Activated CD4-positive, alpha-beta T cell treated with anti-CD3 and anti-CD28 coated beads for 36 hours (primary cell): ENCODE results near the gene PFN1. TPM values are rescaled to one million over a fixed set of nuclear protein-coding genes. Genes with fewer than 3 reads are reported as not detected.
A peak's percentile ranks its signal among the peaks of the same experiment; 100 is the strongest.

Experiments
- ATAC-seq: fragments of 200-7000 bp; cut with Tn5 transposase; one replicate; pipeline ENCODE4 v1.10.0; 2021; ENCODE audit warnings: mild to moderate bottlenecking, moderate library complexity
- CTCF ChIA-PET: fragments of 350-600 bp; sonication (Branson Sonifier 250); formaldehyde crosslinking; loops from one replicate; lab custom pipeline; 2021; ENCODE audit warnings: antibody characterized with exemption; lab: Charles Lee
- POLR2A ChIA-PET: fragments of 350-600 bp; sonication (Branson Sonifier 250); formaldehyde crosslinking; loops from one replicate; lab custom pipeline; 2021; ENCODE audit warnings: antibody characterized with exemption, inconsistent platforms; lab: Charles Lee
- DNase-seq: peaks from one replicate; pipeline ENCODE4 v3.0.0-alpha.2; 2020
- H3K27ac Mint-ChIP-seq: one replicate; pipeline ENCODE4 v1.8.0; 2021; ENCODE audit warnings: mixed read lengths
- H3K27me3 Mint-ChIP-seq: one replicate; pipeline ENCODE4 v1.8.0; 2021; ENCODE audit warnings: mixed read lengths
- H3K36me3 Mint-ChIP-seq: one replicate; pipeline ENCODE4 v1.8.0; 2021; ENCODE audit warnings: low read depth, mixed read lengths
- H3K4me1 Mint-ChIP-seq: one replicate; pipeline ENCODE4 v1.8.0; 2021; ENCODE audit warnings: mixed read lengths
- H3K4me3 Mint-ChIP-seq: one replicate; pipeline ENCODE4 v1.8.0; 2021; ENCODE audit warnings: mild to moderate bottlenecking, moderate library complexity, mixed read lengths
- H3K9me3 Mint-ChIP-seq: one replicate; pipeline ENCODE4 v1.8.0; 2021; ENCODE audit warnings: low read depth, mixed read lengths
- intact Hi-C, 2 experiments: fragments of 100-400 bp; cut with DNase I in 1 of 2; cut with micrococcal nuclease in 1 of 2; formaldehyde crosslinking; loops; one replicate each; pipeline versions ENCODE4 v1.14.2 to v1.15.1; 2022 to 2024; cut with DNase I, micrococcal nuclease
- total RNA-seq, 2 experiments: library from RNA; stranded (reverse); gene quantifications; one replicate each; pipeline ENCODE4 v1.2.3, GENCODE V29; 2021

PFN1 gene
- total RNA-seq, 2 experiments from 2014 or later: 1,809 to 1,911 TPM

DNA sequence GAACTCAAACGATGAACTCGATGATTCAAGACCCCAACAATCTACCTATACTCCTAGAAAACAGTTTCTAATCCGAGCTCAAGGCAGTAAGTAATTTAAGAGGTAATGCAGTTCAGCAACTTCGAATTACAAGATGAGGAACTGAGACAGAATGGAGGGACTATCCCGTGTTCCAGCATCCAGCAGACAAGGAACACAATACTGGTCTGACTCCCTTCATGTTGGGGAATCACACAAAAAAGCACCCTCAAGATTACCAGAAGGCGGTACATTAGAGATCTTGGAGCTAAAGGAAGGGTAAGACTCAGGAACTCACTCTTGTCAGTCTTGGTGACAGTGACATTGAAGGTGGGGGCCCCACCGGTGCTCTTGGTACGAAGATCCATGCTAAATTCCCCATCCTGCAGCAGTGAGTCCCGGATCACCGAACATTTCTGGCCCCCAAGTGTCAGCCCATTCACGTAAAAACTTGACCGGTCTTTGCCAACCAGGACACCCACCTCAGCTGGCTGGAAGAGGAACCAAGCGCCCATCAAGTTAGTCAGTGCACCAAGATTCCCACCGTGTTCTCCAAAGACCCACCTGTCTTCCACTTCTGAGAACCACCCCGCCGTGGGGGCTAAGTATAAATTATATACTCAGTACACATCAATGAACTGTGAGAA, 1.9 kb downstream of the PFN1 start:
- DNase-seq: no peak
- H3K4me1 Mint-ChIP-seq: peaks cover 55% of the 10 kb centered on the region
- intact Hi-C loops: loop anchor here (5.0 to 10.0 kb wide), 5 partner anchors 149 to 1696 kb away; partner anchors contain the start of genes ATP2A3 (in 1 of the 2), KIAA0753 (in 1 of the 2), PSMB6 (in 1 of the 2) and TXNDC17 (in 1 of the 2)
- no peaks in the 10 kb centered on the region for H3K27me3 Mint-ChIP-seq
- no peaks in the 10 kb centered on the region for H3K9me3 Mint-ChIP-seq
- CTCF ChIA-PET: interaction anchor here (1.2 to 1.3 kb wide), 2 partner anchors 12 to 23 kb away, joined by 6 read pairs; no protein-coding TSS in a partner anchor
- peak overlapping the region; percentile 86 for H3K27ac Mint-ChIP-seq
- peaks cover 63% of the 10 kb centered on the region for H3K36me3 Mint-ChIP-seq
- peak overlapping the region; percentile 99 for H3K4me3 Mint-ChIP-seq
- POLR2A ChIA-PET: interaction anchor here (9.2 kb wide), 1 partner anchor 21 kb away, joined by 80 read pairs; the partner anchor contains the start of gene SPAG7
- no peak for ATAC-seq

DNA sequence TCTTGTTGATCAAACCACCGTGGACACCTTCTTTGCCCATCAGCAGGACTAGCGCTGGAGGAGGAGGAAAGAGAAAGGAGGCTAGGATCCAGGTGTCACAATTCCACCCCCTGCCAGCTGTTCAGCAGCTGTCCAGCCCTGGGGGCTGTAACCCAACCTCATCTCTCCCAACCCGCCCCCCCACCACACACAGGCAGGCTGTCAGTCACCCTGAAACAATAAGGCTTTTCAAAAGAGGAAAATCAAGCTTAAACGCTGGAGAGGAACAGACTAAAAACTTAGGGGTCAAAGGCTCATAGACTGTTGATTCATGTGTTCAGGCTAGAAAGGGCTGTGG, 2.4 kb downstream of the PFN1 start:
- no peaks in the 10 kb centered on the region for H3K9me3 Mint-ChIP-seq
- H3K27me3 Mint-ChIP-seq: no peaks in the 10 kb centered on the region
- no peak for DNase-seq
- peaks cover 68% of the 10 kb centered on the region for H3K36me3 Mint-ChIP-seq
- peak overlapping the region; percentile 99 for H3K4me3 Mint-ChIP-seq
- H3K4me1 Mint-ChIP-seq: peaks cover 54% of the 10 kb centered on the region
- ChIA-PET CTCF (interaction anchor here (1.2 to 1.3 kb wide), 2 partner anchors 12 to 24 kb away, joined by 6 read pairs; no protein-coding TSS in a partner anchor), POLR2A (interaction anchor here (9.2 kb wide), 1 partner anchor 22 kb away, joined by 80 read pairs; the partner anchor contains the start of gene SPAG7)
- peak overlapping the region; percentile 86 for H3K27ac Mint-ChIP-seq
- intact Hi-C loops: loop anchor here (1.0 to 10.0 kb wide), 6 partner anchors 23 to 1696 kb away; partner anchors contain the start of genes ATP2A3 (in 1 of the 2), KIAA0753 (in 1 of the 2), PSMB6 (in 1 of the 2) and TXNDC17 (in 1 of the 2)
- ATAC-seq: no peak

DNA sequence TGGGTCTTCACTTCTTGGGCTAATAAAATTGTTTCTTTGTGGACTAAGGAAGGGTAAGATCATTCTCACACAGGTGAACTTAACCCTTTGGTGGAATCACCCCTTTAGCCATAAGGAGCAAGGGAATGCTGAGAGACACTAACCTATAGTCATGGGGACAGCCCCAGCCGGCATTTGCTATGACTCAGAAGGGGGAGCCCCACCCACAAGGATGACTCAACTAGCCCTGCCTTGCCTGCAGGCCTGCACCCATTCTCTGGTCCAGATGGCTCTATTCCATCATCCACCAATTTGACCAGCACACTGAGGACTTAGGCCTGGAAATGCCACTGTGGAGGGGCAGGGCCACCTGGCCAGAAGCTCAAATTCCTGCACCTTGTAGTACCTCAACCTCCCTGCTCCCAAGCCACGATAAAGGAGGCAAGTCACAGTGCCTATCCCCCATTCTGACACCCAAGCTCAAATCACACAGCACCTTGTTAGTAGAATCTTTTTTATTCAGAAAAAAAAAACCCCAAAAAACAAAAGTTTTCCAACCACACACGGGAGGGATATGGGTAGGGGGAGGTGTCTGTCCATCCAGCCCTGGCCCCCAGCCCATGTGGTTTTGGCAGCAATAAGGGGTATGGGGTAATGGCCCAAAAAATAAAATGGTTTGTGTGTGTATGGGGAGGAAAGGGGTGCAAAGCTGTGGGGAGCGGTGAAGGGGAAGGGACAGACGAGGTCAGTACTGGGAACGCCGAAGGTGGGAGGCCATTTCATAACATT, 3.0 kb downstream of the PFN1 start:
- intact Hi-C loops: loop anchor here (1.0 to 10.0 kb wide), 6 partner anchors 24 to 1697 kb away; partner anchors contain the start of genes ATP2A3 (in 1 of the 2), KIAA0753 (in 1 of the 2), PSMB6 (in 1 of the 2) and TXNDC17 (in 1 of the 2)
- ATAC-seq: peak; percentile 47
- Mint-ChIP-seq H3K27me3 (no peaks in the 10 kb centered on the region), H3K27ac (peak overlapping the region; percentile 86), H3K9me3 (no peaks in the 10 kb centered on the region), H3K4me3 (peak overlapping the region; percentile 99), H3K36me3 (peaks cover 73% of the 10 kb centered on the region), H3K4me1 (peaks cover 49% of the 10 kb centered on the region)
- ChIA-PET POLR2A (interaction anchor here (9.2 kb wide), 1 partner anchor 22 kb away, joined by 80 read pairs; the partner anchor contains the start of gene SPAG7), CTCF (interaction anchor here (1.2 to 1.3 kb wide), 2 partner anchors 13 to 24 kb away, joined by 6 read pairs; no protein-coding TSS in a partner anchor)
- DNase-seq: peak; percentile 93

DNA sequence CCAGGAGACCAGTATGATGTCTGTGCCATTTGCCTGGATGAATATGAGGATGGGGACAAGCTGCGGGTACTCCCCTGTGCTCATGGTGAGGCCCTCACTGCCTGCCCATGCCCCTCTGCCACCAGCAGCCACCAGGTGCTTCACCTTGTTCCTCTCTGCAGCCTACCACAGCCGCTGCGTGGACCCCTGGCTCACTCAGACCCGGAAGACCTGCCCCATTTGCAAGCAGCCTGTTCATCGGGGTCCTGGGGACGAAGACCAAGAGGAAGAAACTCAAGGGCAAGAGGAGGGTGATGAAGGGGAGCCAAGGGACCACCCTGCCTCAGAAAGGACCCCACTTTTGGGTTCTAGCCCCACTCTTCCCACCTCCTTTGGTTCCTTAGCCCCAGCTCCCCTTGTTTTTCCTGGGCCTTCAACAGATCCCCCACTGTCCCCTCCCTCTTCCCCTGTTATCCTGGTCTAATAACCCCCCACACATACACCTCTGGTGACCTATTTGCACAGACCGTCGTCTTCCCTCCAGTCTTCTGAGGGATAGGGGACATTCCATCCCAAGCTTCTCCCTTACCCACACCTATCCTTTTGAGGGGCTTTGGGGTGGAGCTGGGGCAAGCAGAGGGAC, 3.7 kb downstream of the PFN1 start:
- ChIA-PET POLR2A (interaction anchor here (0.6 to 9.2 kb wide), 2 partner anchors 23 to 234 kb away, joined by 3 to 80 read pairs; partner anchors contain the start of genes ARRB2 and SPAG7), CTCF (interaction anchor here (0.5 kb wide), 1 partner anchor 154 kb away, joined by 4 read pairs; no protein-coding TSS in a partner anchor)
- no peaks in the 10 kb centered on the region for H3K9me3 Mint-ChIP-seq
- peak overlapping the region; percentile 99 for H3K4me3 Mint-ChIP-seq
- no peaks in the 10 kb centered on the region for H3K27me3 Mint-ChIP-seq
- H3K27ac Mint-ChIP-seq: peak overlapping the region; percentile 86
- peaks cover 47% of the 10 kb centered on the region for H3K4me1 Mint-ChIP-seq
- peaks cover 77% of the 10 kb centered on the region for H3K36me3 Mint-ChIP-seq
- DNase-seq: peak; percentile 63
- intact Hi-C loops: loop anchor here (1.0 to 10.0 kb wide), 11 partner anchors 25 to 1698 kb away; partner anchors contain the start of genes ANKFY1 (in 1 of the 2), ATP2A3 (in 1 of the 2), GGT6 (in 1 of the 2) and HASPIN (in 1 of the 2)
- no peak for ATAC-seq

DNA sequence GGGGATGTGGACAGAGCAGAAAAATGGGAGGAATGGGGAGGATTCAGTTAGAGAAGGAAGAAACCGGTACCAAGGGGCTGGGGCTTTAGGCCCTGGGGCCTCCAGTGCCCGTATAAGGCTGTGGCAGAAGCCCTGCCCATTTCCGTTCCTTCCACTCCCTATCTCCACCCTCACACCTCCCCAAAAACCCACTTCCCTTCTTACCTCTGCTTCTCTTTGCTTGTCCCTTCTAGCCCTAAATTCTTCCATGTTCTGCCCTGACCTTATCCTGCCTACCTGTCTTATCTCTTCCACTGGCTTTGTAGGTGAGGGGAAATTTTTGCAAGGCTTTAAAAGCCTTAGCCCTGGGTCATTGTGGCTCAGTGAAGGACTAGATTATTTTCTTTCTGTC, 4.2 kb downstream of the PFN1 start:
- ATAC-seq (peak; percentile 23), DNase-seq (peak; percentile 76)
- peak overlapping the region; percentile 86 for H3K27ac Mint-ChIP-seq
- intact Hi-C loops: loop anchor here (5.0 to 10.0 kb wide), 7 partner anchors 37 to 1222 kb away; partner anchors contain the start of genes ANKFY1 (in 1 of the 2), ATP2A3 (in 1 of the 2), GGT6 (in 1 of the 2) and HASPIN (in 1 of the 2)
- H3K36me3 Mint-ChIP-seq: peaks cover 79% of the 10 kb centered on the region
- no peaks in the 10 kb centered on the region for H3K27me3 Mint-ChIP-seq
- CTCF ChIA-PET: interaction anchor here (0.5 to 0.7 kb wide), 2 partner anchors 154 to 588 kb away, joined by 3 to 4 read pairs; no protein-coding TSS in a partner anchor
- peak overlapping the region; percentile 99 for H3K4me3 Mint-ChIP-seq
- POLR2A ChIA-PET: interaction anchor here (0.6 to 9.2 kb wide), 2 partner anchors 24 to 234 kb away, joined by 3 to 80 read pairs; partner anchors contain the start of genes ARRB2 and SPAG7
- H3K4me1 Mint-ChIP-seq: peaks cover 47% of the 10 kb centered on the region
- no peaks in the 10 kb centered on the region for H3K9me3 Mint-ChIP-seq

DNA sequence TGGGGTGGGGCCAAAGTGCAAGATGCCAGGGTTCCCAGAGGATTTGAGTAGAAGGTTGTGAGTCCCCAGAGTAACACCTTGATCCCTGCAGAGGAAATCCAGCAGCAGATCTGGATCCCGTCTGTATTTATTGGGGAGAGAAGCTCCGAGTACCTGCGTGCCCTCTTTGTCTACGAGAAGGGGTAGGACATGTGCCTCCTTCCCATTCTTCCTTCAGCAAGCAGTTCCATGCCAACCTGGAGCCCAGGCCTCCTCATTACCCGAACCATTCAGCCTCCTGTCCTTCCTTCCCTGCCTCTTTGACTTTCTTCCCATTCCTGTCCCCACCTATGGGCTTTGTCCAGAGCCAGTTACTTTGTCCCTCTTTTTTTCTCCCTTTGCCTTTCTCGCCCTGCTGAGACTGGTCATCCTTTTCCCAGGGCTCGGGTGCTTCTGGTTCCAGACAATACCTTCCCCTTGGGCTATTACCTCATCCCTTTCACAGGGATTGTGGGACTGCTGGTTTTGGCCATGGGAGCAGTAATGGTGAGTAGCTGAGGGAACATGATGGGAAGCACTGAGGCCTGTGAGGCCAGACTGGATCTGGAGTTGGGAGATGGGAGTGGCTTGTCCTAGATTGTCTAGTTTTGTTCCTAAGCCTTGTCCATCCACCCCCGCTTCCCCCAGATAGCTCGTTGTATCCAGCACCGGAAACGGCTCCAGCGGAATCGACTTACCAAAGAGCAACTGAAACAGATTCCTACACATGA, 5.4 kb downstream of the PFN1 start:
- no peaks in the 10 kb centered on the region for H3K9me3 Mint-ChIP-seq
- peaks cover 58% of the 10 kb centered on the region for H3K4me1 Mint-ChIP-seq
- no peaks in the 10 kb centered on the region for H3K27me3 Mint-ChIP-seq
- POLR2A ChIA-PET: interaction anchor here (9.2 kb wide), 1 partner anchor 25 kb away, joined by 80 read pairs; the partner anchor contains the start of gene SPAG7
- intact Hi-C loops: loop anchor here (5.0 to 10.0 kb wide), 7 partner anchors 36 to 1221 kb away; partner anchors contain the start of genes ANKFY1 (in 1 of the 2), ATP2A3 (in 1 of the 2), GGT6 (in 1 of the 2) and HASPIN (in 1 of the 2)
- ATAC-seq: no peak
- peak overlapping the region; percentile 99 for H3K4me3 Mint-ChIP-seq
- peaks cover 87% of the 10 kb centered on the region for H3K36me3 Mint-ChIP-seq
- peak overlapping the region; percentile 97 for H3K27ac Mint-ChIP-seq
- DNase-seq: no peak
- CTCF ChIA-PET: interaction anchor here (0.8 kb wide), 1 partner anchor 34 kb away, joined by 3 read pairs; no protein-coding TSS in a partner anchor

DNA sequence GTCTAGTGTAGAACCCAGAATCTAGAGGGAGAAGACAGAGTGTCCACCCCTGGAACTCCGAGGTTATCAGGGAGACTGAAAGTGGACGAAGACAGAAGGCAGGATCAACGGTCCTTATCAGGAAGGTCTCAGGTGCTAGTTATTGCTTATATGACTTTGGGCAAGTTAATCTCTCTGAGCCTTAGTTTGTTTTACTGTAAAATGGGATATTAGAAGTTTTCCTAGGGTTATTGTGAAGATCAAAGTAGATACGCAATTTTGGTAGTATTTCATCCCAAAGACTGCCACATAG, 7.1 kb downstream of the PFN1 start:
- intact Hi-C loops: loop anchor here (2.0 to 10.0 kb wide), 11 partner anchors 26 to 1219 kb away; partner anchors contain the start of genes ANKFY1 (in 1 of the 2), ATP2A3 (in 1 of the 2), CYB5D2 (in 1 of the 2) and GGT6 (in 1 of the 2)
- H3K4me3 Mint-ChIP-seq: peak overlapping the region; percentile 99
- DNase-seq: no peak
- ChIA-PET POLR2A (no interaction called here), CTCF (interaction anchor here (0.8 to 3.0 kb wide), 2 partner anchors 26 to 72 kb away, joined by 4 to 13 read pairs; partner anchors contain the start of gene SPAG7)
- H3K27ac Mint-ChIP-seq: peak overlapping the region; percentile 97
- H3K9me3 Mint-ChIP-seq: no peaks in the 10 kb centered on the region
- peaks cover 80% of the 10 kb centered on the region for H3K36me3 Mint-ChIP-seq
- no peaks in the 10 kb centered on the region for H3K27me3 Mint-ChIP-seq
- H3K4me1 Mint-ChIP-seq: peaks cover 61% of the 10 kb centered on the region
- ATAC-seq: no peak

DNA sequence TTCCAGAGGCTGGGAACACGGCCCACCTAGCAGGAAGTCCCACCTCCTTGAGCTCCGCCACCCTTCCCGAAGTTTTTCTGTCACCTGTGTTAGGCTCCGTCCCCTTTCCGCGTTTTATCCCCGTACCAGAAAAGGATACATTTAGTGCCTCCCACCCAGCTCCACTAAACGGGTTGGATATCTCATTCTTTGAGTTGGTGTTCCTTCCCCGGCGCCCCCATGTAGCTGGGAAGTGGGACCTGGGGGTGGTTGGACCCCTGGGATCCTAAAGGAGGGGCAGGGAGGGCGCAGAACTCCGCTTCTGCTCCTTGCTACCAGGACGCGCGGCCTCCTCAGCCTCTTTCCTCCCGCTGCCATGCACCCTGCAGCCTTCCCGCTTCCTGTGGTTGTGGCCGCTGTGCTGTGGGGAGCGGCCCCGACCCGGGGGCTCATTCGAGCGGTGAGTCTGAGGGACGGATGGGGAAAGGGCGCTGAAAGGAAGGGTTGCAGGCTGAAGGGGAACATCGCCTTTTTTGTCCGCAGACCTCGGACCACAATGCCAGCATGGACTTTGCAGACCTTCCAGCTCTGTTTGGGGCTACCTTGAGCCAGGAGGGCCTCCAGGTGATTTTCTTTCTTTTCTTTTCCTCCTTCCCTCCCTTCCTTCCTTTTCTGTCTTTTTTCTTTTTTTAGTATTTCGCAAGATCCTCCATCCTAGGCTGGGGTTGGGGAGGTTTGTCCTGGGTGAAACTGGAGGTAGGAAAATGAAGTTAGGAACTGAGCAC, 7.6 kb downstream of the PFN1 start:
- ChIA-PET CTCF (interaction anchor here (0.8 to 3.0 kb wide), 9 partner anchors 27 to 498 kb away, joined by 3 to 13 read pairs (median 4); partner anchors contain the start of genes C17orf107, C1QBP, CHRNE and SLC52A1), POLR2A (interaction anchor here (1.0 to 1.8 kb wide), 12 partner anchors 8 to 479 kb away, joined by 3 to 16 read pairs (median 6); partner anchors contain the start of genes C17orf107, ENO3, INCA1 and KIF1C)
- no peaks in the 10 kb centered on the region for H3K9me3 Mint-ChIP-seq
- peaks cover 79% of the 10 kb centered on the region for H3K36me3 Mint-ChIP-seq
- no peak for ATAC-seq
- H3K4me1 Mint-ChIP-seq: peaks cover 61% of the 10 kb centered on the region
- intact Hi-C loops: loop anchor here (1.0 to 10.0 kb wide), 23 partner anchors 8 to 1218 kb away; partner anchors contain the start of genes INCA1 (in 2 of the 2), KIF1C (in 2 of the 2), PFN1 (in 2 of the 2) and SPAG7 (in 2 of the 2)
- peak; percentile 69 for DNase-seq
- H3K27ac Mint-ChIP-seq: peak overlapping the region; percentile 97
- no peaks in the 10 kb centered on the region for H3K27me3 Mint-ChIP-seq
- peak overlapping the region; percentile 99 for H3K4me3 Mint-ChIP-seq
